Tibial nerve (tissue), 4 donors: Measurements from ENCODE around the gene GPC6. TPM values are rescaled to one million over a fixed set of nuclear protein-coding genes. Genes with fewer than 3 reads are reported as not detected.

ENCODE experiments used
- DNase-seq, 2 donors: peaks; one replicate each; pipeline ENCODE4 v3.0.0-alpha.2; 2019; ENCODE audit warnings: low spot score in 2 of 2
- H3K27ac ChIP-seq, 4 donors: fragments of 200-600 bp; sonication (generic) in 3 of 4; one replicate each; pipeline ENCODE4 v1.5.1; 2017 to 2019; ENCODE audit warnings: mild to moderate bottlenecking in 1 of 4
- H3K27me3 ChIP-seq, 2 donors: fragments of 200-600 bp; sonication (generic) in 1 of 2; one replicate each; pipeline versions ENCODE4 v1.5.1 to v1.6.0; 2017 to 2019
- H3K36me3 ChIP-seq, 3 donors: fragments of 200-600 bp; sonication (generic); one replicate each; pipeline ENCODE4 v1.5.1; 2018 to 2019
- H3K4me1 ChIP-seq, 4 donors: fragments of 200-600 bp; sonication (generic) in 3 of 4; one replicate each; pipeline ENCODE4 v1.5.1; 2017 to 2019
- H3K4me3 ChIP-seq, 4 donors: fragments of 200-600 bp; sonication (generic) in 3 of 4; one replicate each; pipeline ENCODE4 v1.5.1; 2017 to 2019; ENCODE audit warnings: mild to moderate bottlenecking in 1 of 4, moderate library complexity in 1 of 4
- H3K9me3 ChIP-seq, 4 donors: fragments of 200-600 bp; sonication (generic) in 3 of 4; one replicate each; pipeline ENCODE4 v1.5.1; 2017 to 2019
- CTCF ChIP-seq, 5 experiments: fragments of 200-600 bp in 3 of 5; fragments of 450-650 bp in 2 of 5; sonication (generic) in 3 of 5; IDR thresholded peaks; one replicate each; pipeline ENCODE4 v1.5.1; 2016 to 2019; ENCODE audit warnings: antibody characterized with exemption in 5 of 5, mild to moderate bottlenecking in 3 of 5, moderate library complexity in 2 of 5
- EP300 ChIP-seq, 2 donors: sonication (generic); formaldehyde crosslinking; IDR thresholded peaks; one replicate each; pipeline ENCODE4 v1.6.1; 2017; ENCODE audit warnings: antibody characterized with exemption in 2 of 2, mild to moderate bottlenecking in 1 of 2
- POLR2A ChIP-seq, 2 donors: fragments of 450-650 bp; IDR thresholded peaks; one replicate each; pipeline ENCODE4 v1.6.1; 2017; ENCODE audit warnings: antibody characterized with exemption in 2 of 2, mild to moderate bottlenecking in 2 of 2, moderate library complexity in 2 of 2
- WGBS, 2 donors: methylation state at CpG; one replicate each; pipeline ENCODE4 v1.1.5; 2018; 5-methylcytosine and 5-hydroxymethylcytosine counted together
- total RNA-seq, 4 donors: library from RNA; depleted of rRNA; stranded (reverse); fragments of >200 nt; gene quantifications; one replicate each; pipeline ENCODE4 v1.1.0, GENCODE V29; 2016

Gene GPC6
- total RNA-seq, 4 donors from 2014 or later, result 21.9 to 39.5 (median 29.8) TPM

DNA sequence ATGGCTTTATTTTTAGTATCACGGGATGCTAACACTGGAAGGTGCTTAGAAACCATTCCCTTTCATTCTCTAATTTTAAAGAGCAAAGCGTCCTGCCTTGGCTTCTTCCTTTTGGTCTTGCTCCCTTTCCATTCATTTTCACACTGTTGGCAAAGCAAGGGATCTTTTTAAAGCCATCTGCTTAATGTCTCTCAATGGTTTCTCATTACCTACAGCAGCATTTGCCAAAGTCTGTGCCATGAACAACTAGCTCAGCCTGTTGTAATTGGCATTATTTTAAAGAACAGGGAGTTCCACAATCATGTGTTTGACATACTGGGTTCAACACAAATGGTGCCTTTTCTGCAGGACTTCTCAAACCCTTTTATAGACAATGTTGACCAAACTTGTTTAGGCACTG, 444.3 kb downstream of the GPC6 start:
- Histone ChIP-seq H3K27me3 (no peaks in the 10 kb centered on the region), H3K4me3 (no peak overlapping the region), H3K9me3 (no peaks in the 10 kb centered on the region), H3K36me3 (no peaks in the 10 kb centered on the region), H3K4me1 (no peaks in the 10 kb centered on the region), H3K27ac (no peak overlapping the region)
- WGBS, 2 donors, result 79 to 90% methylated on average over 2 of the region's 2 CpGs
- TF ChIP-seq EP300 (IDR thresholded peaks at IDR 0.05) (no peak), CTCF (IDR thresholded peaks at IDR 0.05) (no peak), POLR2A (IDR thresholded peaks at IDR 0.05) (no peak)
- no peak for DNase-seq

DNA sequence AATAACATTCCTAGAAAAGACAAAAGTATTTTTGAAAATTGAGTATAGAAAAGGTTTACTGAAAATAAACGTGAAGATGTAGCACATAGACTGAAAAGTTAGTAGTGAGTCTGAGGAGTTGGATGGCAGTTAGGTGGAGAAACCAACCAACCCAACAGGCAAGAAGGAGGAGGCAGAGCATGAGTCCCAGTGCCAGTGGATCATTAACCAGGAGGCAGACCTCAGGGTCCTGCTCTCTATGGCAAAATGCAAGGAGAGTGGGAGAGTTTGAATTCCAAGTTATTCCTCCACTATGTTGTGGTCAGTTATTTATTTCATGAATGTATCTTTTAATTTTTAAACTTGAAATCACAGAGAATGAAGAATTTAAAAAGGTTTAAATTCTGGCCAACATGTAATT, 446.4 kb downstream of the GPC6 start:
- no peaks in the 10 kb centered on the region for H3K9me3 ChIP-seq
- H3K4me1 ChIP-seq, result no peaks in the 10 kb centered on the region
- H3K27ac ChIP-seq, result no peak overlapping the region
- H3K4me3 ChIP-seq, result no peak overlapping the region
- no peak for DNase-seq
- TF ChIP-seq CTCF (IDR thresholded peaks at IDR 0.05) (no peak), EP300 (IDR thresholded peaks at IDR 0.05) (no peak), POLR2A (IDR thresholded peaks at IDR 0.05) (no peak)
- H3K27me3 ChIP-seq, result no peaks in the 10 kb centered on the region
- H3K36me3 ChIP-seq, result no peaks in the 10 kb centered on the region
- 80 to 87% methylated on average over 1 of the region's 1 CpG for WGBS, 2 donors

DNA sequence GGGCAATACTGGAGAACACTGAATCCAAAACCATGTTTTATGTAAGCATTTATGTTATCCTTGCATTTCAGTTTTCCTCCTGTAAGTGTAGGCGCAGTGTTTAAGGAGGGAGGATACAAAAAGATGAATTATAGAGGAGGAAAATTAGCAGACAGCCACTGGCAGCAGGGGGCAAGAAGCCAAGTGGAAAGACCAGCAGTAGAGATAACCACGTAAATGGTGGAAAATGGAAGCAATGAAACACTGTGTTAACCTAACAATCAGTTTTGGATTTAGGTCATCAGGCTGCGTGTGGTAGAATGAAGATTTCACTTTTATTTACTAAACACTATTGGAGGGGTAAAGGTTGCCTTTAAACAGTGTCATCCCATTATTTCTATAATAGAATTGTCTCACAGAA, 447.3 kb downstream of the GPC6 start:
- no peak for DNase-seq
- Histone ChIP-seq H3K27me3 (no peaks in the 10 kb centered on the region), H3K9me3 (no peaks in the 10 kb centered on the region), H3K4me3 (no peak overlapping the region), H3K36me3 (no peaks in the 10 kb centered on the region), H3K27ac (no peak overlapping the region), H3K4me1 (no peaks in the 10 kb centered on the region)
- 89 to 90% methylated on average over 3 of the region's 3 CpGs for WGBS, 2 donors
- TF ChIP-seq CTCF (IDR thresholded peaks at IDR 0.05) (no peak), POLR2A (IDR thresholded peaks at IDR 0.05) (no peak), EP300 (IDR thresholded peaks at IDR 0.05) (no peak)

GRCh38 chr13:93674337-93674755, 447.7 kb downstream of the GPC6 start:
- Histone ChIP-seq H3K36me3 (no peaks in the 10 kb centered on the region), H3K9me3 (no peaks in the 10 kb centered on the region), H3K27ac (no peak overlapping the region), H3K4me3 (no peak overlapping the region), H3K27me3 (no peaks in the 10 kb centered on the region), H3K4me1 (no peaks in the 10 kb centered on the region)
- TF ChIP-seq POLR2A (IDR thresholded peaks at IDR 0.05) (no peak), EP300 (IDR thresholded peaks at IDR 0.05) (no peak), CTCF (IDR thresholded peaks at IDR 0.05) (no peak)
- 51 to 53% methylated on average over 3 of the region's 3 CpGs for WGBS, 2 donors
- no peak for DNase-seq

GRCh38 chr13:93680329-93680728, 453.7 kb downstream of the GPC6 start:
- 94 to 96% methylated on average over 2 of the region's 2 CpGs for WGBS, 2 donors
- no peaks in the 10 kb centered on the region for H3K9me3 ChIP-seq
- no peak for DNase-seq
- no peak overlapping the region for H3K27ac ChIP-seq
- no peaks in the 10 kb centered on the region for H3K4me1 ChIP-seq
- no peaks in the 10 kb centered on the region for H3K27me3 ChIP-seq
- H3K4me3 ChIP-seq, result no peak overlapping the region
- no peaks in the 10 kb centered on the region for H3K36me3 ChIP-seq
- TF ChIP-seq POLR2A (IDR thresholded peaks at IDR 0.05) (no peak), EP300 (IDR thresholded peaks at IDR 0.05) (no peak), CTCF (IDR thresholded peaks at IDR 0.05) (no peak)
